ENCODE data around the gene BST1. TPM values are rescaled to one million over a fixed set of nuclear protein-coding genes. Genes with fewer than 3 reads are reported as not detected.

The BST1 gene
- total and polyA plus RNA-seq, 2 of the 8 experiments (the other 6 are each of a cell fraction or from before 2014, with no cell fraction given), result 0.52 to 0.54 TPM

GRCh38 chr4:15704129-15704528 lies 1.3 kb downstream of the BST1 start:
- Histone ChIP-seq H4K20me1 (replicated peaks in 1 of 2; ENCODE audit: control insufficient read depth in 1 of 2, insufficient read depth in 2 of 2, low read length in 2 of 2) (no peaks in the 10 kb centered on the region), H2AFZ (ENCODE audit: low read length) (no peak overlapping the region), H2BK12ac (ENCODE audit: low read depth, low read length) (no peak overlapping the region), H4K8ac (ENCODE audit: extremely low read depth, insufficient read depth, low read length) (no peak overlapping the region), H3K9me3 (ENCODE audit: insufficient read depth in 2 of 2, low read depth in 1 of 2, low read length in 1 of 2) (no peaks in the 10 kb centered on the region; a peak in 1 of 4 replicates), H3K79me1 (ENCODE audit: low read depth, low read length) (no peaks in the 10 kb centered on the region), H3K14ac (ENCODE audit: insufficient read length) (no peak overlapping the region), H3K27ac (ENCODE audit: low read depth, low read length) (no peak overlapping the region), H3K36me3 (ENCODE audit: control insufficient read depth in 2 of 4, insufficient read depth in 4 of 4, low read length in 3 of 4) (no peaks in the 10 kb centered on the region), H3K4me1 (replicated peaks in 1 of 4; ENCODE audit: control insufficient read depth in 3 of 4, insufficient read depth in 4 of 4, low read length in 3 of 4) (peaks cover 0 to 3% (median 0%) of the 10 kb centered on the region in 4 experiments; a peak in 1 of 7 replicates), H3K27me3 (replicated peaks in 1 of 4; ENCODE audit: control insufficient read depth in 3 of 4, extremely low read depth in 1 of 4, insufficient read depth in 3 of 4, low read length in 3 of 4) (no peaks in the 10 kb centered on the region; a peak in 1 of 7 replicates), H3K4me2 (ENCODE audit: insufficient read depth in 1 of 2, low read depth in 2 of 2, low read length in 2 of 2) (no peak overlapping the region), H2BK5ac (ENCODE audit: low read depth, low read length) (no peak overlapping the region), H3K23me2 (ENCODE audit: low read depth, low read length) (peaks cover 5% of the 10 kb centered on the region; the same call in 1 of the 2 replicates), H2BK120ac (replicated peaks; ENCODE audit: low read depth, low read length) (no peak overlapping the region), H4K5ac (ENCODE audit: insufficient read length, low read depth, low read length) (no peak overlapping the region), H3K18ac (ENCODE audit: extremely low read depth, low read length) (no peak overlapping the region), H3K23ac (ENCODE audit: insufficient read length) (no peak overlapping the region), H2BK20ac (ENCODE audit: low read length) (no peak overlapping the region), H3K56ac (replicated peaks; ENCODE audit: insufficient read length, low read depth, low read length) (no peak overlapping the region), H3K4me3 (ENCODE audit: extremely low read depth in 1 of 4, insufficient read depth in 2 of 4, low read depth in 3 of 4, low read length in 4 of 4) (no peak overlapping the region), H2BK15ac (ENCODE audit: low read length) (no peak overlapping the region), H3K79me2 (ENCODE audit: control insufficient read depth in 1 of 2, insufficient read depth in 2 of 2, low read length in 2 of 2) (no peaks in the 10 kb centered on the region), H3K4ac (replicated peaks; ENCODE audit: insufficient read length, low read depth, low read length) (no peak overlapping the region), H2AK5ac (ENCODE audit: low read depth, low read length) (no peak overlapping the region), H4K91ac (replicated peaks; ENCODE audit: insufficient read length, low read length) (no peak overlapping the region), H3K9ac (replicated peaks in 1 of 4; ENCODE audit: extremely low read depth in 1 of 4, low read depth in 3 of 4, low read length in 3 of 4) (no peak overlapping the region)
- ChIA-PET POLR2A (ENCODE audit: partially characterized antibody) (no interaction called here), CTCF (ENCODE audit: partially characterized antibody) (no interaction called here)
- FAIRE-seq (no peak), DNase-seq (ENCODE audit: low read depth in 1 of 2, low spot score in 2 of 2) (no peak)
- no peak for TF ChIP-seq RBBP5 (IDR thresholded peaks at IDR 0.05; ENCODE audit: borderline replicate concordance, low read depth, low read length)
- TF ChIP-seq CTCF (IDR thresholded peaks at IDR 0.05; ENCODE audit: control extremely low read depth in 1 of 3, insufficient read depth in 1 of 3, low read depth in 1 of 3, low read length in 3 of 3), result no peak
- TF ChIP-seq MAFK (IDR thresholded peaks at IDR 0.05; ENCODE audit: low read depth, low read length), result no peak
- no peak for TF ChIP-seq RNF2 (IDR thresholded peaks at IDR 0.05; ENCODE audit: borderline replicate concordance, low read depth, low read length, missing control alignments, poor library complexity, severe bottlenecking)
- TF ChIP-seq SAP30 (IDR thresholded peaks at IDR 0.05; ENCODE audit: insufficient read depth, insufficient replicate concordance, low read length), result no peak
- TF ChIP-seq KDM4A (IDR thresholded peaks at IDR 0.05; ENCODE audit: low read depth, low read length, severe bottlenecking), result no peak
- no peak for TF ChIP-seq EP300 (IDR thresholded peaks at IDR 0.05; ENCODE audit: borderline replicate concordance in 1 of 2, low read depth in 2 of 2, low read length in 2 of 2)
- TF ChIP-seq E2F6 (IDR thresholded peaks at IDR 0.05), result no peak
- TF ChIP-seq RAD21 (IDR thresholded peaks at IDR 0.05 in 1 of 2, conservative IDR thresholded peaks at IDR 0.05 in 1 of 2; ENCODE audit: low read depth in 2 of 2, low read length in 2 of 2), result no peak
- no peak for TF ChIP-seq SP4 (IDR thresholded peaks at IDR 0.05; ENCODE audit: low read length)
